K562 (cell line): ENCODE results near the gene AUNIP. TPM values are rescaled to one million over a fixed set of nuclear protein-coding genes. Genes with fewer than 3 reads are reported as not detected.
A peak's percentile ranks its signal among the peaks of the same experiment; 100 is the strongest.

Source experiments
- ATAC-seq: fragments of 200-7000 bp; cut with Tn5 transposase; 3 replicates; pipeline ENCODE4 v1.9.1; 2020; ENCODE audit warnings: moderate library complexity
- BruUV-seq: library from RNA; stranded (reverse); fragments of 400-500 nt; replicated peaks from 2 replicates; lab custom pipeline; 2021; lab: Mats Ljungman, UMichigan
- CTCF ChIA-PET: fragments of 300-600 bp; formaldehyde crosslinking; extraction: SDS; loops from one replicate; lab custom pipeline; 2021; ENCODE audit warnings: low intra/inter-chr PET ratio; lab: Yijun Ruan, JAX
- POLR2A ChIA-PET: fragments of 300-600, 350-650 bp; sonication (Branson Sonifier 250); formaldehyde crosslinking; extraction: SDS; loops from one replicate; lab custom pipeline; 2021; ENCODE audit warnings: antibody characterized with exemption, inconsistent platforms; lab: Yijun Ruan, JAX
- DNase-seq, 4 experiments: peaks; one replicate each; pipeline versions ENCODE4 v3.0.0 to v3.0.0-alpha.2; 2011 to 2018; ENCODE audit warnings: low spot score in 3 of 4, mixed read lengths in 3 of 4; ENCODE audit errors: extremely low read depth in 1 of 4
- FAIRE-seq: peaks from 2 replicates; lab custom pipeline; 2011; peaks lifted over from hg19 to GRCh38; lab: Jason Lieb, UNC
- H2AFZ ChIP-seq: 2 replicates; pipeline ENCODE4 v1.6.0; 2011; ENCODE audit warnings: low read depth, low read length, control low read depth, inconsistent platforms
- H3K27ac ChIP-seq: fragments of 200-600 bp; 3 replicates; pipeline ENCODE4 v1.8.0; 2011; ENCODE audit warnings: low read depth, mild to moderate bottlenecking, control low read depth, inconsistent platforms, low read length, moderate library complexity, mixed read lengths; ENCODE audit errors: extremely low read depth
- H3K27me3 ChIP-seq, 2 experiments: fragments of 300-600 bp in 1 of 2; 2 replicates in 1 of 2; 3 replicates in 1 of 2; pipeline versions ENCODE4 v1.6.0 to v1.8.0; 2011; ENCODE audit warnings: inconsistent platforms in 2 of 2, low read length in 2 of 2, mild to moderate bottlenecking in 1 of 2, mixed read lengths in 1 of 2, moderate library complexity in 1 of 2; ENCODE audit not compliant: control insufficient read depth in 2 of 2, insufficient read depth in 2 of 2
- H3K36me3 ChIP-seq: fragments of 300-600 bp; 3 replicates; pipeline ENCODE4 v1.8.0; 2011; ENCODE audit warnings: mild to moderate bottlenecking, low read length, inconsistent platforms; ENCODE audit not compliant: control insufficient read depth, insufficient read depth
- H3K4me1 ChIP-seq, 2 experiments: fragments of 200-600 bp in 1 of 2; replicated peaks in 1 of 2; 2 replicates in 1 of 2; 3 replicates in 1 of 2; pipeline versions ENCODE4 v1.5.1 to v1.8.0; 2011; ENCODE audit warnings: inconsistent platforms in 2 of 2, low read length in 2 of 2, mild to moderate bottlenecking in 1 of 2, mixed read lengths in 1 of 2, moderate library complexity in 1 of 2; ENCODE audit not compliant: control insufficient read depth in 2 of 2, insufficient read depth in 2 of 2
- H3K4me2 ChIP-seq: 2 replicates; pipeline ENCODE4 v1.6.1; 2011; ENCODE audit warnings: low read length, control low read depth, inconsistent platforms, mixed read lengths; ENCODE audit not compliant: insufficient read depth
- H3K4me3 ChIP-seq: fragments of 200-600 bp; sonication (generic), shearing (Covaris generic); 2 replicates; pipeline ENCODE4 v1.5.1; 2016; ENCODE audit warnings: control low read depth, inconsistent platforms
- H3K79me2 ChIP-seq: fragments of 200-600 bp; 3 replicates; pipeline ENCODE4 v1.8.0; 2011; ENCODE audit warnings: low read length, inconsistent platforms; ENCODE audit not compliant: control insufficient read depth, insufficient read depth
- H3K9ac ChIP-seq, 2 experiments: 2 replicates each; pipeline versions ENCODE4 v1.6.0 to v1.6.1; 2011; ENCODE audit warnings: low read depth in 2 of 2, low read length in 2 of 2, control low read depth in 1 of 2, inconsistent platforms in 1 of 2, mild to moderate bottlenecking in 1 of 2, mixed read lengths in 1 of 2; ENCODE audit not compliant: insufficient read depth in 1 of 2
- H3K9me1 ChIP-seq: one replicate; pipeline ENCODE4 v1.6.0; 2011; ENCODE audit warnings: inconsistent platforms, mild to moderate bottlenecking, low read length, moderate library complexity; ENCODE audit not compliant: control insufficient read depth, insufficient read depth
- H3K9me3 ChIP-seq: replicated peaks from 2 replicates; pipeline ENCODE4 v1.5.1; 2011; ENCODE audit warnings: low read depth, low read length, inconsistent platforms; ENCODE audit not compliant: control insufficient read depth, insufficient read depth
- H4K20me1 ChIP-seq: replicated peaks from 2 replicates; pipeline ENCODE4 v1.6.1; 2011; ENCODE audit warnings: low read length, inconsistent platforms, mixed read lengths; ENCODE audit not compliant: control insufficient read depth, insufficient read depth
- ARID1B ChIP-seq: fragments of 450-650 bp; IDR thresholded peaks from 2 replicates; pipeline ENCODE4 v1.6.1; 2016; ENCODE audit warnings: antibody characterized with exemption, mild to moderate bottlenecking, inconsistent platforms
- C11orf30 ChIP-seq: fragments of 450-650 bp; IDR thresholded peaks from 2 replicates; pipeline ENCODE4 v1.6.1; 2016; ENCODE audit warnings: low read depth, mild to moderate bottlenecking
- EHMT2 ChIP-seq: fragments of 450-650 bp; IDR thresholded peaks from 2 replicates; pipeline ENCODE4 v1.6.1; 2018; ENCODE audit warnings: antibody characterized with exemption
- NFE2 ChIP-seq: IDR thresholded peaks from 2 replicates; pipeline ENCODE4 v1.6.1; 2014; ENCODE audit warnings: antibody characterized with exemption, low read depth
- POLR2H ChIP-seq: IDR thresholded peaks from 2 replicates; pipeline ENCODE4 v1.6.1; 2016; ENCODE audit warnings: missing genetic modification characterization, low read depth, mild to moderate bottlenecking, control low read depth, missing compliant biosample characterization, moderate library complexity
- ZNF316 ChIP-seq: fragments of 450-650 bp; IDR thresholded peaks from 2 replicates; pipeline ENCODE4 v1.6.1; 2016
- WGBS: fragments of 100-300 bp; shearing (Covaris generic); methylation state at CpG from one replicate; pipeline ENCODE4 v1.1.6; 2016; ENCODE audit warnings: low coverage, mixed read lengths; ENCODE audit not compliant: insufficient coverage; ENCODE audit errors: missing lambda C conversion rate; 5-methylcytosine and 5-hydroxymethylcytosine counted together
- in situ Hi-C: fragments of 300-500 bp; cut with MboI; formaldehyde crosslinking; loops from 4 replicates; pipeline ENCODE4 v1.15.0; 2018; ENCODE audit warnings: inconsistent platforms, mixed read lengths
- intact Hi-C: fragments of 100-400 bp; cut with micrococcal nuclease; formaldehyde crosslinking; loops from 2 replicates; pipeline ENCODE4 v1.14.2; 2022
- polyA plus RNA-seq, 8 experiments: library from polyadenylated mRNA; depleted of rRNA in 4 of 8; stranded (reverse) in 5 of 8; unstranded in 3 of 8; fragments of >200 nt; fragmentation: Nextera tagmentation in 2 of 8; fragmentation: Illumina TruSeq in 1 of 8; extraction: Ambion mirVana in 2 of 8; extraction: Trizol in 1 of 8; gene quantifications; 2 replicates each; pipeline versions ENCODE4 v1.2.1 to v1.2.3, GENCODE V29; 2011 to 2014; ENCODE audit warnings: inconsistent platforms in 1 of 8, missing spikeins in 1 of 8
- total RNA-seq, 7 experiments: library from RNA; depleted of rRNA in 6 of 7; stranded (reverse); fragments of >200 nt in 6 of 7; fragmentation: Illumina TruSeq in 2 of 7; extraction: Trizol in 2 of 7; gene quantifications; 2 replicates each; pipeline versions ENCODE4 v1.2.1 to v1.2.3, GENCODE V29; 2011 to 2021; ENCODE audit warnings: low replicate concordance in 1 of 7
- TF ChIP-seq, protein P1 (sequence below): fragments of 450-650 bp; IDR thresholded peaks from 2 replicates; pipeline ENCODE4 v1.6.1; 2017; ENCODE audit warnings: antibody characterized with exemption, mild to moderate bottlenecking
- TF ChIP-seq, protein P2 (sequence below): fragments of 250-450 bp; sonication (Bioruptor Pico); IDR thresholded peaks from 2 replicates; pipeline ENCODE4 v1.4.0; 2020
- TF ChIP-seq, protein P3 (sequence below): fragments of 450-650 bp; formaldehyde crosslinking; IDR thresholded peaks from 2 replicates; pipeline ENCODE4 v1.4.0; 2022; ENCODE audit warnings: missing genetic modification characterization

AUNIP gene
- total and polyA plus RNA-seq, 9 of the 15 experiments (the other 6 are each of a cell fraction or from before 2014, with no cell fraction given): 12.1 to 53.8 (median 47.1) TPM

DNA sequence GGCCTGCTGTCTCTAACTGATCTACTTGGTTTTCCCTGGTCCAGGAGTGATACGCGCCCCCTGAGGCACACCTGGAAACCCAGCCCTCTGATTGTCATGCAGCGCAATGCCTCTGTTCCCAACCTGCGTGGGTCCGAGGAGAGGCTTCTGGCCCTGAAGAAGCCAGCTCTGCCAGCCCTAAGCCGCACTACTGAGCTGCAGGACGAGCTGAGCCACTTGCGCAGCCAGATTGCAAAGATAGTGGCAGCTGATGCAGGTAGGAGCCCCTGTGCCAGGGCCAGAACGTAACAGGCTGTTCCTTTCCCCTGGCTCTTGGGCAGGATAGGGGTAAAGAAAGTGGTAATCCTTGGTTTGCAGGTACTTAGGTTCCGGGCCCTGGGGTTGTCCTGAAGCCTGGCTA is 32.7 kb downstream of the AUNIP start (continued):
- no peak for TF ChIP-seq EHMT2
- TF ChIP-seq, all 486 proteins: peak for 5

- Histone ChIP-seq H3K9me1 (no peaks in the 10 kb centered on the region), H3K27me3 (no peaks in the 10 kb centered on the region), H3K9ac (no peak overlapping the region), H3K27ac (no peak overlapping the region), H3K4me3 (no peak overlapping the region), H3K4me2 (no peak overlapping the region), H3K79me2 (peaks cover 40% of the 10 kb centered on the region)
- no TSS peak for BruUV-seq
- in situ Hi-C loops: no loop called here
- 73% methylated on average over 2 of the region's 2 CpGs for WGBS
- no peak for ATAC-seq
- POLR2A ChIA-PET: interaction anchor here (0.6 to 11.2 kb wide), 9 partner anchors 9 to 1254 kb away, joined by 3 to 108 read pairs (median 3); no protein-coding TSS in a partner anchor
- TF ChIP-seq POLR2H (tag) (peak; percentile 21; the same call in 1 of the 2 replicates), NFE2 (peak; percentile 67), C11orf30 (peak; percentile 54; the same call in 1 of the 2 replicates), ZNF316 (peak; percentile 46; the same call in 1 of the 2 replicates), ARID1B (no peak)
- TF ChIP-seq, protein P1, sequence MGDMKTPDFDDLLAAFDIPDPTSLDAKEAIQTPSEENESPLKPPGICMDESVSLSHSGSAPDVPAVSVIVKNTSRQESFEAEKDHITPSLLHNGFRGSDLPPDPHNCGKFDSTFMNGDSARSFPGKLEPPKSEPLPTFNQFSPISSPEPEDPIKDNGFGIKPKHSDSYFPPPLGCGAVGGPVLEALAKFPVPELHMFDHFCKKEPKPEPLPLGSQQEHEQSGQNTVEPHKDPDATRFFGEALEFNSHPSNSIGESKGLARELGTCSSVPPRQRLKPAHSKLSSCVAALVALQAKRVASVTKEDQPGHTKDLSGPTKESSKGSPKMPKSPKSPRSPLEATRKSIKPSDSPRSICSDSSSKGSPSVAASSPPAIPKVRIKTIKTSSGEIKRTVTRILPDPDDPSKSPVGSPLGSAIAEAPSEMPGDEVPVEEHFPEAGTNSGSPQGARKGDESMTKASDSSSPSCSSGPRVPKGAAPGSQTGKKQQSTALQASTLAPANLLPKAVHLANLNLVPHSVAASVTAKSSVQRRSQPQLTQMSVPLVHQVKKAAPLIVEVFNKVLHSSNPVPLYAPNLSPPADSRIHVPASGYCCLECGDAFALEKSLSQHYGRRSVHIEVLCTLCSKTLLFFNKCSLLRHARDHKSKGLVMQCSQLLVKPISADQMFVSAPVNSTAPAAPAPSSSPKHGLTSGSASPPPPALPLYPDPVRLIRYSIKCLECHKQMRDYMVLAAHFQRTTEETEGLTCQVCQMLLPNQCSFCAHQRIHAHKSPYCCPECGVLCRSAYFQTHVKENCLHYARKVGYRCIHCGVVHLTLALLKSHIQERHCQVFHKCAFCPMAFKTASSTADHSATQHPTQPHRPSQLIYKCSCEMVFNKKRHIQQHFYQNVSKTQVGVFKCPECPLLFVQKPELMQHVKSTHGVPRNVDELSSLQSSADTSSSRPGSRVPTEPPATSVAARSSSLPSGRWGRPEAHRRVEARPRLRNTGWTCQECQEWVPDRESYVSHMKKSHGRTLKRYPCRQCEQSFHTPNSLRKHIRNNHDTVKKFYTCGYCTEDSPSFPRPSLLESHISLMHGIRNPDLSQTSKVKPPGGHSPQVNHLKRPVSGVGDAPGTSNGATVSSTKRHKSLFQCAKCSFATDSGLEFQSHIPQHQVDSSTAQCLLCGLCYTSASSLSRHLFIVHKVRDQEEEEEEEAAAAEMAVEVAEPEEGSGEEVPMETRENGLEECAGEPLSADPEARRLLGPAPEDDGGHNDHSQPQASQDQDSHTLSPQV: 0 out of 2 replicates have a peak, but pooled peaks have one; percentile 21
- TF ChIP-seq, protein P2, sequence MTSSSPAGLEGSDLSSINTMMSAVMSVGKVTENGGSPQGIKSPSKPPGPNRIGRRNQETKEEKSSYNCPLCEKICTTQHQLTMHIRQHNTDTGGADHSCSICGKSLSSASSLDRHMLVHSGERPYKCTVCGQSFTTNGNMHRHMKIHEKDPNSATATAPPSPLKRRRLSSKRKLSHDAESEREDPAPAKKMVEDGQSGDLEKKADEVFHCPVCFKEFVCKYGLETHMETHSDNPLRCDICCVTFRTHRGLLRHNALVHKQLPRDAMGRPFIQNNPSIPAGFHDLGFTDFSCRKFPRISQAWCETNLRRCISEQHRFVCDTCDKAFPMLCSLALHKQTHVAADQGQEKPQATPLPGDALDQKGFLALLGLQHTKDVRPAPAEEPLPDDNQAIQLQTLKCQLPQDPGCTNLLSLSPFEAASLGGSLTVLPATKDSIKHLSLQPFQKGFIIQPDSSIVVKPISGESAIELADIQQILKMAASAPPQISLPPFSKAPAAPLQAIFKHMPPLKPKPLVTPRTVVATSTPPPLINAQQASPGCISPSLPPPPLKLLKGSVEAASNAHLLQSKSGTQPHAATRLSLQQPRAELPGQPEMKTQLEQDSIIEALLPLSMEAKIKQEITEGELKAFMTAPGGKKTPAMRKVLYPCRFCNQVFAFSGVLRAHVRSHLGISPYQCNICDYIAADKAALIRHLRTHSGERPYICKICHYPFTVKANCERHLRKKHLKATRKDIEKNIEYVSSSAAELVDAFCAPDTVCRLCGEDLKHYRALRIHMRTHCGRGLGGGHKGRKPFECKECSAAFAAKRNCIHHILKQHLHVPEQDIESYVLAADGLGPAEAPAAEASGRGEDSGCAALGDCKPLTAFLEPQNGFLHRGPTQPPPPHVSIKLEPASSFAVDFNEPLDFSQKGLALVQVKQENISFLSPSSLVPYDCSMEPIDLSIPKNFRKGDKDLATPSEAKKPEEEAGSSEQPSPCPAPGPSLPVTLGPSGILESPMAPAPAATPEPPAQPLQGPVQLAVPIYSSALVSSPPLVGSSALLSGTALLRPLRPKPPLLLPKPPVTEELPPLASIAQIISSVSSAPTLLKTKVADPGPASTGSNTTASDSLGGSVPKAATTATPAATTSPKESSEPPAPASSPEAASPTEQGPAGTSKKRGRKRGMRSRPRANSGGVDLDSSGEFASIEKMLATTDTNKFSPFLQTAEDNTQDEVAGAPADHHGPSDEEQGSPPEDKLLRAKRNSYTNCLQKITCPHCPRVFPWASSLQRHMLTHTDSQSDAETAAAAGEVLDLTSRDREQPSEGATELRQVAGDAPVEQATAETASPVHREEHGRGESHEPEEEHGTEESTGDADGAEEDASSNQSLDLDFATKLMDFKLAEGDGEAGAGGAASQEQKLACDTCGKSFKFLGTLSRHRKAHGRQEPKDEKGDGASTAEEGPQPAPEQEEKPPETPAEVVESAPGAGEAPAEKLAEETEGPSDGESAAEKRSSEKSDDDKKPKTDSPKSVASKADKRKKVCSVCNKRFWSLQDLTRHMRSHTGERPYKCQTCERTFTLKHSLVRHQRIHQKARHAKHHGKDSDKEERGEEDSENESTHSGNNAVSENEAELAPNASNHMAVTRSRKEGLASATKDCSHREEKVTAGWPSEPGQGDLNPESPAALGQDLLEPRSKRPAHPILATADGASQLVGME (CRISPR knock-in tag): no peak
- TF ChIP-seq, protein P3, sequence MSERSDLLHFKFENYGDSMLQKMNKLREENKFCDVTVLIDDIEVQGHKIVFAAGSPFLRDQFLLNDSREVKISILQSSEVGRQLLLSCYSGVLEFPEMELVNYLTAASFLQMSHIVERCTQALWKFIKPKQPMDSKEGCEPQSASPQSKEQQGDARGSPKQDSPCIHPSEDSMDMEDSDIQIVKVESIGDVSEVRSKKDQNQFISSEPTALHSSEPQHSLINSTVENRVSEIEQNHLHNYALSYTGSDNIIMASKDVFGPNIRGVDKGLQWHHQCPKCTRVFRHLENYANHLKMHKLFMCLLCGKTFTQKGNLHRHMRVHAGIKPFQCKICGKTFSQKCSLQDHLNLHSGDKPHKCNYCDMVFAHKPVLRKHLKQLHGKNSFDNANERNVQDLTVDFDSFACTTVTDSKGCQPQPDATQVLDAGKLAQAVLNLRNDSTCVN: no peak
- TF ChIP-seq, all 486 proteins: peak for 5
- CTCF ChIA-PET: interaction anchor here (1.2 kb wide), 1 partner anchor 172 kb away, joined by 3 read pairs; the partner anchor contains the start of gene PAFAH2
- Histone ChIP-seq H3K36me3 (peaks cover 79% of the 10 kb centered on the region), H2AFZ (no peak overlapping the region), H4K20me1 (peaks cover 16% of the 10 kb centered on the region), H3K9me3 (no peaks in the 10 kb centered on the region), H3K4me1 (peaks cover 18% of the 10 kb centered on the region in 2 experiments)
- DNase-seq (no peak), FAIRE-seq (no peak)
- intact Hi-C loops: loop anchor here (10.0 kb wide), 1 partner anchor 169 kb away; the partner anchor contains the start of gene PAFAH2
Observed at GRCh38 chr1:25825605-25826004, 33.7 kb downstream of the AUNIP start.
